Measurements from ENCODE around the gene LRP5.

LRP5 gene

GRCh38 chr11:68334923-68335322 lies 22.5 kb downstream of the LRP5 start:
- H3K4me3 ChIP-seq (ENCODE audit: low read depth, low read length), result no peak overlapping the region
- no peak for DNase-seq (ENCODE audit: low read depth)
- TF ChIP-seq CTCF (IDR thresholded peaks at IDR 0.05; ENCODE audit: insufficient read depth, low read depth, low read length, missing control alignments), result no peak

DNA sequence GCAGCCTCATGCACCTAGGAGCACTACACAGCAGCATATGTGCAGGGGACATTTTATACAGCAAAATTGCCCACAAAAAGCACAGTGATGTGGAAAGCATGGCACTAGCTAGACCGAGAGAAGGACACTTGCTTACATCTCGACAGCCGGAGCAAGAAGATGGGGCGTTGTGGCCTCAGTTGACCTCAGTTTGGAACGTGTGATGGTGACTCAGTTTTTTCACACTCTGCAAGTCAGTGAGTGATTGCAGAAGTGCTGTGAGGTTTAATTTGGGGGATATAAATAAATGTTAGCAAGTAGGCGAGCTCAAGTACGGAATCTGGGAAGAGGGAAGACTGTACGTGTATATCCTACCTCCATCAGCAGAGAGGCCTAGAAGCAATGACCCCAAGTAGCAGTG lies 23.3 kb downstream of the LRP5 start:
- no peak for DNase-seq (ENCODE audit: low read depth)
- no peak for TF ChIP-seq CTCF (IDR thresholded peaks at IDR 0.05; ENCODE audit: insufficient read depth, low read depth, low read length, missing control alignments)
- no peak overlapping the region for H3K4me3 ChIP-seq (ENCODE audit: low read depth, low read length)

DNA sequence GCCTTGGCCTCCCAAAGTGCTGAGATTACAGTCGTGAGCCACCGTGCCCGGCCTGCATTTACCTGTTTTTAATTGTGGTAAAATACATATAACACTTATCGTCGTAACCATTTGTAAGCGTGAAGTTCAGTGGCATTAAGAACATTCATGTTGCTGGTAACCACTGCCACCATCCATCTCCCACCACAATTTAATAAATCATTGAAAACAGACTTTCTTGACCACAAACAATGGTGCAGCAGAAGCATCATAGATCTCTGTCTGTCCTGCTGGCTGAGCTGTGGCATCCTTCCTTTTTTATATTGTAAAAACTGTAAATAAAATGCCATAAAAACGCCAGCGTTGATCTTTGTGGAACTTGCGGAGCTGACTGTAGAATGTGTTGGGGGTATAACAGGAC lies 24.3 kb downstream of the LRP5 start:
- no peak overlapping the region for H3K4me3 ChIP-seq (ENCODE audit: low read depth, low read length)
- no peak for DNase-seq (ENCODE audit: low read depth)
- no peak for TF ChIP-seq CTCF (IDR thresholded peaks at IDR 0.05; ENCODE audit: insufficient read depth, low read depth, low read length, missing control alignments)

DNA sequence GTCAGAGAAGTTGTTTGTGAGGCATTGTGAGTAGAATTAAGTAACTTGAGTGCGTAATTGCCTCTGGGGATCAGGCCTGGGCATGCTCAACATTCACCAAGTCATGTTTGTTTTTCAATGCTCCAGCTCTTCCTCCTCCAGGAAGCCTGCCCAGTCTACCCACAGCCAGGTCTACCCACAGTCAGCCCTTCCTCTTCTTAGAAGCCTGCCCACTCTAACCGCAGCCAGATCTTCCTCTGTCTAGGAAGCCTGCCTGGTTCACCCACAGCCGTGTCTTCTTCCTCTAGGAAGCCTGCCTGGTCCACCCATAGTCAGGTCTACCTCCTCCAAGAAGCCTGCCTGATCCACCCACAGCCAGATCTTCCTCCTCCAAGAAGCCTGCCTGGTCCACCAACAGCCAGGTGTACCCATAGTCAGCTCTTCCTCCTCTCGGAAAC lies 25.0 kb downstream of the LRP5 start:
- no peak overlapping the region for H3K4me3 ChIP-seq (ENCODE audit: low read depth, low read length)
- TF ChIP-seq CTCF (IDR thresholded peaks at IDR 0.05; ENCODE audit: insufficient read depth, low read depth, low read length, missing control alignments), result no peak
- DNase-seq (ENCODE audit: low read depth), result no peak

GRCh38 chr11:68338051-68338780 lies 25.8 kb downstream of the LRP5 start:
- no peak for TF ChIP-seq CTCF (IDR thresholded peaks at IDR 0.05; ENCODE audit: insufficient read depth, low read depth, low read length, missing control alignments)
- no peak overlapping the region for H3K4me3 ChIP-seq (ENCODE audit: low read depth, low read length)
- no peak for DNase-seq (ENCODE audit: low read depth)

DNA sequence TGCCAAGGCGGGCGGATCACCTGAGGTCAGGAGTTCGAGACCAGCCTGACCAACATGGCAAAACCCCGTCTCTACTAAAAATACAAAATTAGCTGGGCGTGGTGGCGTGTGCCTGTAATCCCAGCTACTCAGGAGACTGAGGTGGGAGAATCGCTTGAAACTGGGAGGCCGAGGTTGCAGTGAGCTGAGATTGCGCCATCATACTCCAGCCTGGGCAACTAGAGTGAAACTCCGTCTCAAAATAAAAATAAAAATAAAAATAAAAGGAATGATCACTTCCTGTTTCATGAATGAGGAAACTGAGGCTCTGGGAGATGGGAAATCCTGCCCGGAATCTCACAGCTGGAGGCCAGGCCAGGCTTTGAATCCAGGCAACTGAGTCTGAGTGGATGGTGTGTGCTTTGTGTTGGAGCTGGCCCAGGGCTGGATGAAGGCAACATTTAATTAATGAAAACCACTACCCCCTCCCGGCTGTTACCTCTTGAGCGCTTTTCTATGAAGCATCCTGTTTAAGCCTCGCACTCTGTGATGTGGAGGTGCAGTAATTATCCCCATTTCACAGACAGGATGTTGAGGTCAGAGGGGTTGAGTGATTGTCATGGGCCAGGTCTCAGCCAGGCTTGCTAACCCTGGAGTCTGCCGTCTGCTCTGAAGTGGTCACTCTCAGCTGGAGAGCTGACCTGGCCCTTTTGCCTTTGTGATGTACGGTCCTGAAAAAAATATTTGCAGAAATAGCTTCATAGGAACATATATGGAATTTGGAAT lies 27.8 kb downstream of the LRP5 start:
- no peak overlapping the region for H3K4me3 ChIP-seq (ENCODE audit: low read depth, low read length)
- DNase-seq (ENCODE audit: low read depth), result peak; percentile 76
- no peak for TF ChIP-seq CTCF (IDR thresholded peaks at IDR 0.05; ENCODE audit: insufficient read depth, low read depth, low read length, missing control alignments)
